GM12874 (cell line): ENCODE data around the gene ADA.
A peak's percentile ranks its signal among the peaks of the same experiment; 100 is the strongest.

ENCODE experiments used
- CTCF ChIP-seq: IDR thresholded peaks from 2 replicates; pipeline ENCODE4 v1.5.1; 2011; ENCODE audit warnings: low read depth, mild to moderate bottlenecking, control low read depth, low read length, moderate library complexity; ENCODE audit not compliant: insufficient read depth

Gene ADA

GRCh38 chr20:44651684-44652423 is at the start of gene ADA:
ADA (minus strand) TSS chr20:44651699; CDS start chr20:44651607, 92 bp downstream.
- 0 out of 2 replicates have a peak, but pooled peaks have one; percentile 5 for TF ChIP-seq CTCF

DNA sequence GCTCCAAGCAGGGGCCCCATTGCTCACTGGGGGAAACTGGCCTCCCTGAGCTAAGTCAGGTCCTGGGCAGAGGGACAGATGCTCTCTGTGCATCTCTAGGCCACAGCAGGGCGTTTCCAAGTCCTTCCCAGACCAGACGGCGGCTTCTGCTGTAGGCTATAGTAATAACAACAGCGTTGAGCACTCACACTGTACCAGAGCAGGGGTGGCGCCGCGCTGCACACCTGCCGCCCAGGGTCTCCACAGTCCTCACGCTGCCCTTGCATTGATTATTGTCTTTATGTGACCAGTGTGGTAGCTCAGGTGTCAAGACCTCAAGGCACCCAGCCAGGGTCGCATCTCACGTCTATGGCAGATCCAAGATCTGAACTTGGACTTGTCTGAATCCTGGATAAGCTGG is 48.8 kb upstream of the ADA start:
- TF ChIP-seq CTCF: no peak

DNA sequence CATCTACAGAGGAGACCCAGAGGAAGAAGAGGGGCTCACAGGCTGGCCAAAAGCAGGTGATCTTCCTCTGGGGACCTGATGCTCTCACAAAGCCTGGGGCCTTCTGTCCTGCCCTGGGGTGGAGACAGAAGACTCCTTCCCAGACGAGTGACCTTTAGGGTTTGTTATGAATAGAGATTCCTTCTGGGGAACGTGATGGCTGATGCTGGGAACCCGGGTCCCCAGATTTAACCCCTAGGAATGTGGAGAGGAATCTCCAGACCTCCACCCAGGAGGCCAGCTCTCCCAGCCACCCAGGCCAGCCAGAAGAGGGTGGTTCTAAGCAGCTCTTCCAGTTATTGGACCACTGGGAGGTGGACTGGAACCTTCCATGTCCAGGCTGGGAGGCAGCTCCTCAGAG is 46.9 kb upstream of the ADA start:
- TF ChIP-seq CTCF: no peak

DNA sequence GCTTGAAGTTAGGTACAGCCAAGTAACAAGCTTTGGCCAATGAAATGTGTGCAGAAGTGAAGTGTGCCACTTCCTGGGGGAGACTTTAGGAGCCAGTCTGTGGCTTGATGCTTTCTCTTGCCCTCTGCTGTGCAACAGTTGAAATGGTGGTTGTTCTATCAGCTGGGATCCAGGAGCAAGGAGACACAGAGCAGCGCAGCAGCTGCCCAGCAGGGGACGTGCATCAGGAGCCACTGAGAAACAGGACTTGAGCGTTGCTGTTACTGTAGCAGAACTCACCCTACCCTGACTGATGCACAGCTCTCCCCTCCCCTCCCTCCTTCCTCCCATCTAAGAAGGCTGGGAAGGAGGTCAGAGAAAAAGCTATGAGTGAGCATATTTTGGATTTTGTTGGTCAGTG is 44.8 kb upstream of the ADA start:
- peak; percentile 33; the same call in 1 of the 2 replicates for TF ChIP-seq CTCF

GRCh38 chr20:44695674-44696300 is 44.3 kb upstream of the ADA start:
- no peak for TF ChIP-seq CTCF

DNA sequence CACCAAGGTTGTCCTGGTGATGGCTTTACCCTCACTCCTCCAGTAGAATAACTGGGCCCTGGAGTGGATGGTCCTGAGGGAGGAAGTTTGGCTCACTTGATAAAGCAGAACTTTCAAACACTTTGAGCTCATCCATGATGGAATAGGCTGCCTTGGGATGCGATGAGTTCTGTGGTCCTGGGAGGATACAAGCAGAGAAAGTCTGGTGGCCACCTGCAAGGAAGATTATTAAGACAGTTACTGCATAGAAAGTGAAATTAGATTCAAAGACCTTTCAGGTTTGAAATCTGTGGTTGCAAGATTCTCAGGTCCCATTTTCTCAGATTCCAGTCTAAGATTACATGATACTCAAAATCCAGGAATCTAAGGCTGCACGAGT is 43.8 kb upstream of the ADA start:
- no peak for TF ChIP-seq CTCF

GRCh38 chr20:44694159-44694558 is 42.7 kb upstream of the ADA start:
- no peak for TF ChIP-seq CTCF
